Natural killer cell treated with Interleukin-12 subunit alpha and Interleukin-12 subunit beta and Interleukin-15 and Interleukin-18, amount 100 ng/mL, for 72 hours (primary cell): Measurements from ENCODE around the gene VPS33A. TPM values are rescaled to one million over a fixed set of nuclear protein-coding genes. Genes with fewer than 3 reads are reported as not detected.

Source experiments
- ATAC-seq, 2 donors: fragments of 150-1000 bp; cut with Tn5 transposase in 1 of 2; sonication (Bioruptor Pico), chemical (Tn5 transposase) in 1 of 2; 2 replicates each; pipeline ENCODE4 v1.10.0; 2021
- DNase-seq: peaks from one replicate; pipeline ENCODE4 v3.0.0; 2022; ENCODE audit warnings: low spot score
- H3K27ac Mint-ChIP-seq, 2 donors: 1 replicate in 1 of 2; 2 replicates in 1 of 2; pipeline ENCODE4 v1.8.0; 2022; ENCODE audit warnings: mixed read lengths in 2 of 2, mild to moderate bottlenecking in 1 of 2, moderate library complexity in 1 of 2
- H3K27me3 Mint-ChIP-seq, 2 donors: 1 replicate in 1 of 2; 2 replicates in 1 of 2; pipeline ENCODE4 v1.8.0; 2022; ENCODE audit warnings: mixed read lengths in 2 of 2
- H3K36me3 Mint-ChIP-seq: one replicate; pipeline ENCODE4 v1.8.0; 2022; ENCODE audit warnings: mixed read lengths
- H3K4me1 Mint-ChIP-seq, 2 donors: 1 replicate in 1 of 2; 2 replicates in 1 of 2; pipeline ENCODE4 v1.8.0; 2022; ENCODE audit warnings: low read depth in 2 of 2, mixed read lengths in 2 of 2, mild to moderate bottlenecking in 1 of 2
- H3K4me3 Mint-ChIP-seq: one replicate; pipeline ENCODE4 v1.8.0; 2022; ENCODE audit warnings: mixed read lengths
- H3K9me3 Mint-ChIP-seq: 2 replicates; pipeline ENCODE4 v1.8.0; 2022; ENCODE audit warnings: mixed read lengths
- total RNA-seq, 2 donors: library from RNA; stranded (reverse); gene quantifications; one replicate each; pipeline ENCODE4 v1.2.3, GENCODE V29; 2022

The VPS33A gene
- total RNA-seq, 2 donors from 2014 or later, result 31.8 to 34.4 TPM

- no peak for ATAC-seq
- Mint-ChIP-seq H3K4me3 (no peak overlapping the region), H3K9me3 (no peaks in the 10 kb centered on the region), H3K36me3 (no peaks in the 10 kb centered on the region), H3K4me1 (peaks cover 9 to 16% of the 10 kb centered on the region in 2 donors), H3K27me3 (no peaks in the 10 kb centered on the region), H3K27ac (no peak overlapping the region)
- DNase-seq, result no peak
Observed at GRCh38 chr12:122194804-122195203, 71.5 kb downstream of the VPS33A start.

GRCh38 chr12:122192441-122192840, 73.9 kb downstream of the VPS33A start:
- DNase-seq, result no peak
- peak overlapping the region in 1 of 2 donors; percentile 66 for H3K27ac Mint-ChIP-seq
- no peak overlapping the region for H3K4me3 Mint-ChIP-seq
- no peaks in the 10 kb centered on the region for H3K9me3 Mint-ChIP-seq
- no peak for ATAC-seq
- H3K27me3 Mint-ChIP-seq, result no peaks in the 10 kb centered on the region
- peaks cover 3 to 8% of the 10 kb centered on the region in 2 donors for H3K4me1 Mint-ChIP-seq
- no peaks in the 10 kb centered on the region for H3K36me3 Mint-ChIP-seq

- DNase-seq (peak; percentile 71), ATAC-seq (peak; percentile 82 to 87)
- H3K4me3 Mint-ChIP-seq, result no peak overlapping the region
- no peaks in the 10 kb centered on the region for H3K9me3 Mint-ChIP-seq
- H3K4me1 Mint-ChIP-seq, result peaks cover 0 to 3% of the 10 kb centered on the region in 2 donors
- no peaks in the 10 kb centered on the region for H3K36me3 Mint-ChIP-seq
- peak overlapping the region in 1 of 2 donors; percentile 58 for H3K27ac Mint-ChIP-seq
- H3K27me3 Mint-ChIP-seq, result no peaks in the 10 kb centered on the region
Observed at GRCh38 chr12:122190842-122191668, 75.2 kb downstream of the VPS33A start.

- DNase-seq (no peak), ATAC-seq (no peak)
- H3K9me3 Mint-ChIP-seq, result no peaks in the 10 kb centered on the region
- peak overlapping the region in 1 of 2 donors; percentile 58 for H3K27ac Mint-ChIP-seq
- H3K27me3 Mint-ChIP-seq, result no peaks in the 10 kb centered on the region
- H3K4me3 Mint-ChIP-seq, result no peak overlapping the region
- no peaks in the 10 kb centered on the region for H3K36me3 Mint-ChIP-seq
- H3K4me1 Mint-ChIP-seq, result peaks cover 5 to 12% of the 10 kb centered on the region in 2 donors
Observed at GRCh38 chr12:122189626-122190475, 76.4 kb downstream of the VPS33A start.

GRCh38 chr12:122187466-122187865, 78.8 kb downstream of the VPS33A start:
- Mint-ChIP-seq H3K4me3 (no peak overlapping the region), H3K36me3 (no peaks in the 10 kb centered on the region), H3K27ac (no peak overlapping the region), H3K27me3 (no peaks in the 10 kb centered on the region), H3K9me3 (no peaks in the 10 kb centered on the region), H3K4me1 (peaks cover 14 to 27% of the 10 kb centered on the region in 2 donors)
- ATAC-seq (no peak), DNase-seq (no peak)

GRCh38 chr12:122185494-122186082, 80.7 kb downstream of the VPS33A start:
- ATAC-seq (no peak), DNase-seq (no peak)
- Mint-ChIP-seq H3K9me3 (no peaks in the 10 kb centered on the region), H3K4me1 (peaks cover 14 to 24% of the 10 kb centered on the region in 2 donors), H3K36me3 (no peaks in the 10 kb centered on the region), H3K27me3 (no peaks in the 10 kb centered on the region), H3K27ac (peak overlapping the region; percentile 86 to 94), H3K4me3 (no peak overlapping the region)

- Mint-ChIP-seq H3K27ac (peak overlapping the region; percentile 86 to 94), H3K9me3 (no peaks in the 10 kb centered on the region), H3K4me1 (peaks cover 14 to 24% of the 10 kb centered on the region in 2 donors), H3K36me3 (no peaks in the 10 kb centered on the region), H3K4me3 (peak overlapping the region; percentile 84), H3K27me3 (no peaks in the 10 kb centered on the region)
- DNase-seq (no peak), ATAC-seq (no peak)
Observed at GRCh38 chr12:122185079-122185478, 81.2 kb downstream of the VPS33A start.

- peak; percentile 81 for DNase-seq
- H3K27me3 Mint-ChIP-seq, result no peaks in the 10 kb centered on the region
- peak overlapping the region; percentile 84 for H3K4me3 Mint-ChIP-seq
- H3K36me3 Mint-ChIP-seq, result no peaks in the 10 kb centered on the region
- peak; percentile 78 to 79 for ATAC-seq
- H3K4me1 Mint-ChIP-seq, result peaks cover 14 to 27% of the 10 kb centered on the region in 2 donors
- no peaks in the 10 kb centered on the region for H3K9me3 Mint-ChIP-seq
- H3K27ac Mint-ChIP-seq, result peak overlapping the region; percentile 86 to 94
Observed at GRCh38 chr12:122184517-122184916, 81.8 kb downstream of the VPS33A start.

- no peaks in the 10 kb centered on the region for H3K27me3 Mint-ChIP-seq
- no peak for ATAC-seq
- no peaks in the 10 kb centered on the region for H3K36me3 Mint-ChIP-seq
- H3K4me1 Mint-ChIP-seq, result peaks cover 19 to 35% of the 10 kb centered on the region in 2 donors
- no peaks in the 10 kb centered on the region for H3K9me3 Mint-ChIP-seq
- H3K27ac Mint-ChIP-seq, result peak overlapping the region in 1 of 2 donors; percentile 94
- no peak for DNase-seq
- H3K4me3 Mint-ChIP-seq, result no peak overlapping the region
Observed at GRCh38 chr12:122183588-122183940, 82.7 kb downstream of the VPS33A start.

- ATAC-seq (peak; percentile 76), DNase-seq (no peak)
- H3K4me1 Mint-ChIP-seq, result peaks cover 23 to 38% of the 10 kb centered on the region in 2 donors
- no peaks in the 10 kb centered on the region for H3K27me3 Mint-ChIP-seq
- peak within 1 kb of the TSS; percentile 86 to 94 for H3K27ac Mint-ChIP-seq
- H3K36me3 Mint-ChIP-seq, result no peaks in the 10 kb centered on the region
- peak within 1 kb of the TSS; percentile 84 for H3K4me3 Mint-ChIP-seq
- no peaks in the 10 kb centered on the region for H3K9me3 Mint-ChIP-seq
Observed at GRCh38 chr12:122182887-122183587, 83.3 kb downstream of the VPS33A start, which contains the start of gene LRRC43. Gene LRRC43 (plus strand): TSS chr12:122183123. CDS start chr12:122183145, 22 bp downstream.

Other genes with a start within 250 kb of the VPS33A start
- under 1 TPM; 0.33 to 0.69 TPM for gene BCL7A, start 244.6 kb downstream of the VPS33A start, total RNA-seq
- gene MLXIP, start 187.7 kb downstream of the VPS33A start, total RNA-seq, result 10 to 100 TPM; 28.4 to 48.6 TPM
- gene IL31, start 92.3 kb downstream of the VPS33A start, total RNA-seq, result not detected
- 1 to 10 TPM; 1.1 to 9.3 TPM for gene LRRC43, start 83.4 kb downstream of the VPS33A start, total RNA-seq
- gene B3GNT4, start 62.8 kb downstream of the VPS33A start, total RNA-seq, result under 1 TPM in 1 of 2 donors, not detected in 1; 0.90 TPM
- 10 to 100 TPM; 43.0 to 47.3 TPM for gene DIABLO, start 40.4 kb downstream of the VPS33A start, total RNA-seq
- gene CLIP1, start 156.2 kb upstream of the VPS33A start, total RNA-seq, result 100 to 1,000 TPM in 1 of 2 donors, 10 to 100 TPM in 1; 75.4 to 108 TPM
- gene ZCCHC8, start 234.4 kb upstream of the VPS33A start, total RNA-seq, result 10 to 100 TPM; 37.0 to 42.7 TPM